ENCODE results near the gene KCNK16.

Gene KCNK16

DNA sequence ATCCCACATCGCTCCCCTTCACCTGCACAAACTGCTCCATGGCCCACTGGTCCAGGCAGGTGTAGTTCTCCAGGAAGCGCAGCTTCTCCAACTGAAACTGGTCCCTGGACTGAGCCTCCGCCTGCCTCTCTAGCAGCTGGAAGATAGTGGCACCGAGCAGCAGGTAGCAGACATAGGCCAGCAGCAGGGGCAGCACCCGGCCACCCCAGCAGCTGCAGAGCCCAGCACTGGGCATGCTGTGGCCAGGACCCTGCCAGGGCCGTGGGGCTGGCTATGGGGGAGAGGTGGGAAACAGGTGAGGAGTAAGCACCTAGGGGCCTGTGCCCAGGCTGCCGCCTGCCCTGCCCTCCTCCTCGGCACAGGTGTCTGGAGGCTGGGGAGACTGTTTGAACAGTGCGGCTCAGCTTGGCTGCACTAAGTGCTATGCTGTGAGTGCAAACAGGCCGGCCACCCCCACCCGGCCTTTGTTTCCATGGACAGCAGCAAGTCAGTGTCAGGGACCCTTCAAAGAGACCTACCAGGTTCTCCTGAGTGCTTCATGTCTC, at the start of gene KCNK16:
KCNK16 (minus strand) TSS at position 397 of the 545 bp plus-strand sequence; CDS start at position 235, 162 bp downstream.
- DNase-seq, result no peak

- no peak for DNase-seq
These were observed 47.9 kb upstream of the KCNK16 start for GRCh38 chr6:39370390-39370789.

DNA sequence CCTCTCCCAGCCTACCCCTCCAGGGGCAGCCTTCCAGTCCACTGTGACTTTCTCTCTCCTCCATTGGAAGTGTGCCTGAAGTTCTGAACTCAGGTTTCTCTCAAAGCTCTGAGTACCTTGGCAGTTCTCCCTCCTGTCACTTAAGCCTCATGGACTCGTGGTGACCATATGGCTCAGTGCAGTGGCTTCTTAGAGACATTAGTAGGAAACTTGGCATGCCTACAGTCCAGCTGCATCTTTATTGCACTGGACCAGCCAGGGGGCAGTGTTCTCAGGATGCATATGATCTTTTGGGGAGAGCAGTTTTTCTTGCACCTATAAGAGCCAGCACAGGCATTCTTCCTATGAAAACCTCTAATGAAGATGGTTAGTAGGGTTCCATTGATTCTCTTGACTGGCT, 47.5 kb upstream of the KCNK16 start:
- no peak for DNase-seq

DNA sequence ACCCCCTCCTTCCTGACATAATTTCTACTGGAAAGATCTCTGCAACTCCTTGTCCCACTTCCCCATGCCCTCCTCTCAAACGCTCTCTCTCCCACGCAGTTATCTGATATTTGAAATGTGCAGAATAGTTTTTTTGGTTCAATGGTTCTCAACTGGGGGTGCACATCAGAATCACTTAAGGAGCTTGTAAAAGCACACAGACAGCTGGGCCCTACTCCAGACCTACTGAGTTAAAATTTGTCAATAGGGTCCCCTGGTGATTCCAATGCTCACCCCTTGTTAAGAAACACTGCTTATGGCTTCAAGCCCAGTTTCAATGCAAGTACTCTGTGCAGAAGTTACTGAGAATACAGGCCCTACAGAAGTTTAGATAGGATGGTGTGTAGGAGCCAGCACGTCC, 45.2 kb upstream of the KCNK16 start:
- no peak for DNase-seq

GRCh38 chr6:39366931-39367618, 44.6 kb upstream of the KCNK16 start:
- DNase-seq, result no peak

DNA sequence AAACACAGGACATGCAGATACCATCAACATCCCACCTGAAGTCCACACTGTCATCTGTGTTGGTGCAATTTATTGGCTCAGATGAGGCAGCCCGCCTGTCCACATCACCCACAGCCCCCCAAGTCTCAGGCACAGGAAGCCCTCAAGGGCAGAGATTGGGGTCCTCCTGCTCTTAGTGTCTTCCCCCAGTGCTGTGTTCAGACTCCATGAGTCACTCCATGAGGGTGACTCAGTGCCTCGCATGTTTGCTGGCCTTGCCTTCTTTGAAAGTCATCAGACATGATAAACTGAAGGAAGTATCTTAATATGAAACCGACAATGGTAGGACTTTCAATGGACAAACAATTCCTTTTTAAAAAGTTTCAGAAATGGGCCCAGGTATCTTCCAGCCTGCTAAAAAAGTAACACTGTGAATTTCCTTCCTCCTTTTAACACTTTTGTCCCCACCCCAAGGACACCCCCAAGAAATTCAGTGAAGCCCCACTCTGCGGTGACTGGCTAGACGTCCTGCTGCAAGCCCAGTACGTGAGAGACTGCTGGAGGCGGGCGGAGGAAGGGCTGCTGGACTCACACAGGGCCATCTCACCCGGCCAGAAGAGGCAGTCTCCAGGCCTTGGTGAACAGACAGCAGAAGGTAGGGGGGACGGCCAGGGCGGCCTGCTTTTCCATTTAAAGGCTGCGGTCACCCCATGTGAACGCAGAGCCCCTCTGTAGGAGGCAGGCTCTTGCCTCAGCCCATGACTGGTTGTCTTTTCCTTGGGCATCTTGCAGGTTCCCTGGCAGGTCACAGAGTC, 43.0 kb upstream of the KCNK16 start:
- no peak for DNase-seq

GRCh38 chr6:39363280-39363679, 40.8 kb upstream of the KCNK16 start:
- no peak for DNase-seq

- no peak for DNase-seq
These were observed 40.0 kb upstream of the KCNK16 start for GRCh38 chr6:39362487-39362865.

DNA sequence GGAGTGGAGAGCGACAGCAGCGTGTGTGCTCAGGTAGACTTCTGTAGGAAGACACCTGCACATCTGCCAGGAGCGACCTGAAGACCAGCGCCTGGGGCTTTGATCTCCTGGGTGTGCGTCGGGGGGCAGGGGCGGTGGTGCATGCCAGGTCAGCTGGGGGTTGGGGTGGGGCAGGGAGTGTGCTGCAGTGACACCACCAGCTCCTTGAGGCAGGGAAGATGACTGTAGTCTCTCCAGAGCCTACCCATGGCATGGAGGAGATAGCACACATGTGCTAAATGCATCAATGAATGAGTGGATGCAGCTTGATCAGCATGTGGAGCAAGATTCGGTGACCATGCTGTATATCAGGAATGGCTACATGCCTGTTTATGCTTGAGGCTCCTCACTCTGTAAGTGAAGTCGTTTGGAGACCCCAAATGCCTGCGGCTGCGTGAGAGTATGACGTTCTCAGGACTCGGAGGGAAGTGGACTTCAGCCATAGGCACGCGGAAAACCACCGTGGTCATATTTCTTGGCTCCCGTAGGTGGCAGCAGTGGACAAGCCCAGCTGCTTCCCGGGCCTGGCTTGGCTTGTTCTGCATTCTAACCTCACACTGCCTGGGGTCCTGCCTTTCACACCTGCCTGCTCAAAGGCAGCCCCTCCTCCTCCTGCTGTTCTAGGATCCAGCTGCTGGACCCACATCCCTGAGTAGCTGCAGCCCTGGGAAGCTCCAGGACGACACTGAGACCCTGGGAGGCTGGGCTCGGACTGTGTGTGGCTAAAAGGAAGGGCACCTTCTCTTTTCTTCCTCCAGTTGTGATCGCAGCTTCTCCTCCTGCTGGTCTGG, 39.4 kb upstream of the KCNK16 start:
- DNase-seq, result peak; percentile 37

DNA sequence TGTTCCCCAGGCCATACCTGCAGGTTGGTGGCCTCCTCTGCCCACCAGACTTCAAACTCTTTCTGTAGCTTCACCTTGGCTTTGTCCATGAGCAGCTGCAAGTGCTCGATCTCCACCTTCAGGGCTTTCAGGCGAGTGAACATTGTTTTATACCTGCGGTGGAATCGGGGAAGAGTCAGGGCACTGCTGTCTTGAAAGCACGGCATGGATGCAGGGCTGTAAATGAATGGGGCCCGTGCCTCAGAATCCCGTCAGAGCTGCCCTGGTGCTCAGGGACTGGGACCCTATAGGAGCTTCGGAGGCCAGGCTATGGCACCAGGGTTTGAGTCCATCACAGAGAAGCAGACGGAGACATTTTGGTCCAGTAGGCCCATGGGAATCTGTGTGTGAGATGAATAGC, 37.9 kb upstream of the KCNK16 start:
- no peak for DNase-seq

DNA sequence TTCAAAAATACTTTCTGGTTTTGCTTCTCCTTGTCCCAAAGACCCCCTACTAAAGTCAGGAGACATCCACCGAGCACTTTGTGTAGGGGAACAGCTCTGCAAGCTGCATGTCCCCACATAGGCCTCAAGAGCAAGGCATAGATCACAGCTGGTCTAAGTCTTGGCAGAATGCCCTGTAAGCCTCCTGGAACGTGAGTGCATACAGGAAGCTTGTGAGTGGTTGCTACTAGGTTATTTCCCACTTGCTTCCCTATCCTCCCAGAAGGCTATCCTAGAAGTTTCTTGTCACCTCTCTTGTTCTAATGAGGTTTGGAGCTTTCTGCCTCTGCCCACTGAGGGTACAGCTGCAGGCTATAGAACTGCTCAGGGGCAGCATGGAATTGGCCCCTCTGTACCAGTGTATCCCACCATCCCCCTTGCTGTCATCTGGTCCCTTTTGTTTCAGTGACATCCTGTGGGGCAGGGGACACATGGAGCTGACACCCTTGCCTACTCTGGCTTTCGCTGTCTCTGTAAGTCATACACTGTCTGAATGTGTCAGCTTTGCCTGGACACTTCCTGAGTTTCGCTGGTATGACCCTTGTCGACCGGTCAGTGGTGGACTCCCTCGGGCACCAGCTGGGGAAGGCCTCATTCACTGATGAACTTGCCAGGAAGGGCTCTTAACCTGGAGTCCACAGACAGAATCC, 35.6 kb upstream of the KCNK16 start:
- no peak for DNase-seq

DNA sequence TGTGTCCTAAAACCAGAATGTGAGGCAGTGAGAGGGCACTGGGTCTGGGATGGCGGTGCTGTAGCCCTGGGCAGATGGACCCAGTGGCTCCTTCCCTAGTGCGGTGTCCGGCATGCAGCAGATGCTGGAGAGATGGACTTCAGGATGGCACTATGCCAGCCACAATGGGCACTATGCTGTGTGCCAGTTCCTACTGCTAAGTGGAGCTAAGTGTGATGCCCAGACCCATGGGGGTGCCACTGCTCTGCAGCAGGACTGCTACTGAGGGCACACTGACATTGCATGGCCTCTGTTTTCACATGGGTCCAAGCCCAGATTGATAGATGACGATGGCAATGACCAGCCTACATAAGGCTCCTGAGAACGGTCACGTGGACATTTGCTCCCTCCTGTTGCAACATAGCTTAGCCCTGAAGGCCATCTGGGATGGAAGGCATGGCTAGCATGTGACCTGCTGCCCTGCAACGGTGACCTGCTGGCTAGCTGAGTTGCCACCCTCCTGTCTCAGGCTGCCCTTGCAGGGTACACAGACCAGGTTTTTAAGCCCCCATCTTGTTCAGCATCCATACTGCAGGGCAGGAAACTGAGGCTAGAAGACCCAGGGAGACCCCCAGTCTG, 31.3 kb upstream of the KCNK16 start:
- no peak for DNase-seq

GRCh38 chr6:39350723-39351505, 28.4 kb upstream of the KCNK16 start:
- no peak for DNase-seq

DNA sequence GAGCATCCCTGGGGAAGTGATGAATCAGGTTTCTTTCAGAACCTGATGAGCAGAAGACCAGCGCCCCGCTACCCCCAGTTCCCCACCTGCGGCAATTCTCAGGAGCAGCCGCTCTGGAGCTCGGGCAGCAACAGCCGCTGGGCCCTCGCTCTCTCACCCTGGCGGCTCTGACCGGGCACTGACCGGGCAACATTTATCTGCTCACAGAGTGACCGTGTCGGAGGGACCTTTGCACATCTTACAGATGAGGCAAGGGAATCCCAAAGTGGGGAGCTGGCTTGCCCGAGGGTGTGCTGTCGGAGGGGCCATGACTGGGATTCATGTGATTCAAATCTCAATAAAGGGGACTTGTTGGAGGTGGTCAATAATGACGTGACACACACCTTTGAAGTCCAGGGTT, 26.2 kb upstream of the KCNK16 start:
- no peak for DNase-seq

- peak; percentile 60 for DNase-seq
These were observed 25.5 kb upstream of the KCNK16 start for GRCh38 chr6:39347906-39348585.

DNA sequence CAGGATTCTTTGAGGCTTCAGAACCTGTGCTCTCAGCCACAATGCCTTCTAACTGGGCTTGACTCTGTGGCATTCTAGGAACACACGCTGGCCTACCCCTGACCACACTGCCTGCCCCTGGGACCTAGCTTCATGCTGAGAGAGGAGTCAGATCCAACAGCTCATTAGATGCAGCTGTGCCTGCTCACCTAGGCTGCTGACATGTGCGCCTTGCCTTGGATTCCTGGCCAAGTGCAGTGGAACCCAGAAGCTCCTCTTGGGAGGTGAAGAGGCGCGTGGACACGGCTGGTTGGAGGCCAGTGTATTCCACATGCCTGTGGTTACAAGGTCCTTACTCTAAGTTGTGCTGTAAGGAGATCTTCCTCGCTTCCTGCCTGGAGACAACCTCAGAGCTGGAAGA, 24.7 kb upstream of the KCNK16 start:
- no peak for DNase-seq

DNA sequence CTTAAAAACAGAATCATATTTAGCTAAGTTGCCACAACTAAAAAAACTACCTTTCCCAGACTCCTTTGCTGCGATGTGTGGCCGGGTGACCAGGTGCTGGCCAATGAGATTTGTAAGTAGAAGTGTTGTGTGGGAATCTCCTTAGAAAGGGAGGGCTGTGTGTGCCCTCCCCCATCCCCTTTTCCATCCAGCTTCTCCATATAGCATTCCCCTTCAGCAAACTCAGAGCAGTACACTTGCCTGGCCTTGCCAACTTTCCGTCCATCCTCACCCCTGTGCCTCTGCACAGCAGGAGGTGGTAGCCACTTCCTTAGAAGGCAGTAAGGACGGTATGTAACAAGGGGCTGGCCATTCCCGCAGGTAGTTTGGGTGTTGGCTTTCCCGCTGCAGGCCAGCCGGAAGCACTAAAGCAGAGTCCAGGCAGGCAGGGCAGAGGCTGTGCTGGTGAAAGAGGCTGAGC, 22.3 kb upstream of the KCNK16 start:
- no peak for DNase-seq

DNA sequence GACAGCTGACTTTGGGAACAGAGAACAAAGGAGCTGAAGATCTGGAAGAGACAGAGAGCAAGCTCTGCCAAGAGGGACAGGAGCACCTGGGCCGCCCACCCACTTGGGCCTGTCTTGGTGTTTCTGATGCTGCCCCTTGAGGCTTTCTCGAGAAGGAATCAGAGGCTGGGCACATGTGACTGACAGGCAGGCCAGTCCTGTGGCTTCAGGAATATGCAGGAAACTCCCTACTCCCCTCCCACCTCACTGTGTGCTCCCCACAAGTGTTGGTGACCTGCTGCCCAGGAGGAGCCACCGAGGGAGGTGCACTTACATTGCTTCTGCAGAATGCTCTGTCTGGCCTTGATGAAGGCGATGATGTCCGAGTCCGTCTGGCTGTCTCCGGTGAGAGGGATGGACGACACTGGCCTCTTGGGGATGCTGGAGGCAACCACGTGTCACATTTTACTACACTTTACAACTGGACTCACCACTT, 20.9 kb upstream of the KCNK16 start:
- DNase-seq, result no peak

DNA sequence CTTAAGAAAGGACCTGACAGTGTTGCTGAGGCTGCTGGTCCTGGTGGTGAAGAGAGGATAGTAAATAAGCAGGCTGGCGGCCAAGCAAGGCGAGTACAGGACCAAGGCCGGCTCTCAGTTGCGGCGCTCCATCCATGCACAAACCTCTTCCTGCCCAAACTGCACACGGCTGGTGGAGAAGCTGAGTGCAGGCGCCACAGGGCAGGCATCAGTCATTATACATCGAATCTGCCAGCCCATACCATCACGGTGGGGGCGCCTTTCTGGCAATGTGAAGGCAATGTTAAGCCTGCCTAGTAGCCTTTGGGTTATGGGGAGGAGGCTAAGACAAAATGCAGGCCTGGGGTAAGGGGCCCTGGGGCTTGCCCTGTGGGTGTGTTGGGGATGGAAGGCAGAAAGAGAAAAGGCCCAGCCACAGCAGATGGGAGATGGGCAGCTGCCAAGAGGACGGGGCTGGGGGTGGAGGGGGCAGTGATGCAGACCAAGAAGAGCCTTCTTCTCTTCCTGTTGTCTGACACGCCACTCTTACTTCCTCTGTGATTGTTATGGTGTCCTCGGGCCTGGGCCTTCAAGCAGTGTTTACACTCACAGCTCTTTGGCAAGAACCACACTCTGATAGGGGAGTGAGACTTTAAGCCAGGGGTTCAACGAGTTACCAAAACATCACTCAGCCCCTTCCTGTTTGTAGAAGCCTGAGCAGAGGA, 20.3 kb upstream of the KCNK16 start:
- DNase-seq, result no peak

DNA sequence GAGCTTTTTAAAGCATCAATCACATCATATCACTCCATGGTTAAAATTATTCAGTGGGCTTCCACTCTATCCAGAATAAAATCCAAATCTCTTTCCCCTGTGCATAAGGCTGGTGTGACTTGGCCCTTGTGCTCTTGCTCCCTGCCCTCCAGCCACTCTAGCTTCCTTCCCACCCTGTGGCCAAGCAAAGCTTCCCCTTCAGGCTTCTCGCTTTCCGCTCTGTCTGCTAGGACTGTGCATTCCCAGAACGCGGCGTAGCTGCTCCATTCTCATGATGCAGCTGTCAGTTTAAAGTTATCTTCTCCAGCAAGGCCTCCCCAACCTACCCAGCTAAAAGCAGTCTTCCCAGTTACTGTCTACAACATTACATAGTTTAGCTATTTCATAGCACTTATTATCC, 19.4 kb upstream of the KCNK16 start:
- no peak for DNase-seq

All from activated T-cell treated with anti-CD3 and anti-CD28 coated beads, Interleukin-2, amount 50 U/mL, for 1 hour (primary cell).